Measurements from ENCODE around the gene ADSS1. TPM values are rescaled to one million over a fixed set of nuclear protein-coding genes. Genes with fewer than 3 reads are reported as not detected.

ADSS1 gene
- total and polyA plus RNA-seq, 4 donors = 1.8 to 18.8 (median 12.2) TPM

DNA sequence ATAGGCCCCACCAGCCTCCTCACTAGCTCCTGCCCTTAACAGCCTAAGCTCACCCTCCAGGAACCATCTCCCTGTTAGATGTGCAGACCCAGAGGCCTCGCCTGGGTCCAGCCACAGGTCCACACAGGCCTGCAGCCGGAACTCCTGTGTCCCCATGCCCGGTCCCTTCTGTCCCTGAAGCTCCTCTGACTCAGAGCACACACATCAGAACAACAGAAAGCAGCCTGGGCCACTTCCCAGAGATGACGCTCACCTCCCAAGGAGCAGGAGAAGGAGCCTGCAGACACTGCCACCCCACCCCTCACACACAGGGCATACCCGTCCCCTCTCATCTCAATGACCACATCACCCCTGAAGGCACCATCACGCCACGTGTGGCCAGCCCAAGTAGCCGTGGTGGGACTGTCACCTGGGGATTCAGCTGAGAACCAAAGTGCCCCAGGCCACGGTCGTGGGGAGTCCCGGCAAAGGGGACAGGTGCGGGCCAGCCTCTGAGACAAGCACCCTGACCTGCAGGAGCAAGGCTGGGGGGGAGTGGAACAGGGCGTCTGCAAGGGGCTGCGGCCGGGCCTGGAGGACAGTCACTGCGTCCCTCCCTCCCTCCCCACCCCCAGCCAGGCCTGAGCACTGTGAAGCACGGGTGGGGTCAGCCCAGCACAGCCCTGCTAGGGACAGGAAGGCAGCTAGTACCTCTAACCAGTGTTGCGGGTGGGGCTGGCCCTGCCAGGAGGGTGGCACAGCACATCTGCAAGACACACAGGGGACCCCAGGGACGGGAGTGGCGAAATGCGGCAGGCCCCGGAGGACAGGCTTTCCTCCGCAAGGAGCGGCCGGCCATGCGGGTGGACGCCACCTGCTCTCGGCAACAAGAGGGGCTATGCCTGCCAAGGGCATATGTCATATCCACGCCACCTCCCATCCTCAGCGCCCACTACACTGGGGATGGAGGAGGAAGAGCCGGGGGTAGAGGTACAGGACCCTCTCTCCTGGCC lies 66.0 kb downstream of the ADSS1 start (continued):
- TF ChIP-seq, protein P1, sequence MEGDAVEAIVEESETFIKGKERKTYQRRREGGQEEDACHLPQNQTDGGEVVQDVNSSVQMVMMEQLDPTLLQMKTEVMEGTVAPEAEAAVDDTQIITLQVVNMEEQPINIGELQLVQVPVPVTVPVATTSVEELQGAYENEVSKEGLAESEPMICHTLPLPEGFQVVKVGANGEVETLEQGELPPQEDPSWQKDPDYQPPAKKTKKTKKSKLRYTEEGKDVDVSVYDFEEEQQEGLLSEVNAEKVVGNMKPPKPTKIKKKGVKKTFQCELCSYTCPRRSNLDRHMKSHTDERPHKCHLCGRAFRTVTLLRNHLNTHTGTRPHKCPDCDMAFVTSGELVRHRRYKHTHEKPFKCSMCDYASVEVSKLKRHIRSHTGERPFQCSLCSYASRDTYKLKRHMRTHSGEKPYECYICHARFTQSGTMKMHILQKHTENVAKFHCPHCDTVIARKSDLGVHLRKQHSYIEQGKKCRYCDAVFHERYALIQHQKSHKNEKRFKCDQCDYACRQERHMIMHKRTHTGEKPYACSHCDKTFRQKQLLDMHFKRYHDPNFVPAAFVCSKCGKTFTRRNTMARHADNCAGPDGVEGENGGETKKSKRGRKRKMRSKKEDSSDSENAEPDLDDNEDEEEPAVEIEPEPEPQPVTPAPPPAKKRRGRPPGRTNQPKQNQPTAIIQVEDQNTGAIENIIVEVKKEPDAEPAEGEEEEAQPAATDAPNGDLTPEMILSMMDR (IDR thresholded peaks at IDR 0.05; ENCODE audit: low read depth, low read length, missing input control) = no peak
- TF ChIP-seq EGR1 (IDR thresholded peaks at IDR 0.05; ENCODE audit: low read depth in 2 of 2) (no peak), TAF1 (conservative IDR thresholded peaks at IDR 0.05) (no peak), YY1 (IDR thresholded peaks at IDR 0.05) (no peak), RXRA (IDR thresholded peaks at IDR 0.05) (no peak)

DNA sequence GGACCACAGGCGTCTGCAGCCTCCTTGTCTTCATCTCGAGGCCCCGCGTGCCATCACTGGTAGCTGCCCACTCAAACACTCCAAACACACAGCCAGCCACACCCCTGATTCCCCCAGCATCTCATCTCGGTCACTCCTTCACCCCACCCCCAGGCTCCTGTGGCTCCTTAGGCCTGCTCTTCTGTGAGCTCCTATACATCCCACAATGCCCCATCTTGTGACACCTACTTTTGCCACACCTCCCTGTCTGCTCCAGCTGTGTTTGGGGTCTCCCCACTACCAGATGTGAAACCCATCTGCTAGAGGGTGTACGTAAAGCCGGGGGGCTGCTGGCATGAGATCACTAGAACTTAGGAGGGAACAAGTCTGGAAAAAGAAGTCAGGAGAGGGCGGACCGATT lies 67.4 kb downstream of the ADSS1 start:
- H3K9ac ChIP-seq (ENCODE audit: low read depth in 1 of 2, low read length in 2 of 2) = no peak overlapping the region

DNA sequence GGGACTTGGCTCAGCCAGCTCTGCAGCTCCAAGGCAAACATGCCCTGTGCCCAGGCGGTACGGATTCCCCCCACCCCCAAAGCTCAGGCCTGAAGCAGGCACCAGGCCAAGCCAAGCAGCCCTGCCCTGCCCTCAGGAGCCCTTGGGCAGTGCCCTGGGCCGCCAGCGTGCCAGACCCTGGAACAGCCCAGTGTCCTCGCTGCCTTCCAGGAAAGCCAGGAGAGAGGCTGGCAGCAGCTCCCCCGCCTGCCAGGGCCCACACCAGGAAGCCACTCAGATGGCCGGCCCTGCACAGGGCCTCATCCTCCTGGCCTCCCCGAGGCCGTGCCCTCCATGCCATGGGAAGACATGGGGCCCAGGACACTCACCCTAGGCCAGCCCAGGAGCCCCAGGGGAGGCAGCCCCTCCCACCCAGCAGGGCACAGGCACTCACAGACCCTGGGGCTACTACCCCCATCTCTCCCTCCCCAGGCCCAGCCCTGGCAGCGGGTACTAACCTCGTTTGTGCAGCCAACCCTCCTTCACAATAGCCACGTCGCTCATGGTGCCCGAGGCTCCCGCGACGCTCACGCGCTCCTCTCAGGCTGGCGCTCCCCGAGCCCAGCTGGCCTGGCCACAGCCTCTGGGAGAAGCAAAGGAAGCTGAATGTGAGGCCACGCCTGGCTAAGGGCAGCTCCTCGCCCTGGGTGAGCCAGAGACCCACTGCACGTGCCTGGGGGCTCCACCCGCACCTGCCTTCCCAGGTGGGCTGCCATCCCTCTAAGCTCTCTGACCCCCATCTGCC lies 68.3 kb downstream of the ADSS1 start:
- peak overlapping the region; percentile 75 to 76 for H3K27ac ChIP-seq (ENCODE audit: low read depth in 1 of 2, low read length in 2 of 2)
- no peaks in the 10 kb centered on the region for H3K9me3 ChIP-seq (ENCODE audit: control insufficient read depth in 4 of 4, low read length in 3 of 4)
- no peaks in the 10 kb centered on the region for H3K36me3 ChIP-seq (ENCODE audit: control insufficient read depth in 4 of 4, insufficient read depth in 3 of 4, low read depth in 1 of 4, low read length in 3 of 4)
- H3K4me1 ChIP-seq (ENCODE audit: control insufficient read depth in 4 of 4, insufficient read depth in 4 of 4, low read length in 3 of 4) = peaks cover 48 to 85% (median 76%) of the 10 kb centered on the region in 4 donors
- 43% methylated on average over 25 of the region's 25 CpGs for WGBS
- H3K27me3 ChIP-seq (ENCODE audit: control insufficient read depth in 4 of 4, insufficient read depth in 4 of 4, low read length in 3 of 4) = no peaks in the 10 kb centered on the region
- no peak for DNase-seq (ENCODE audit: low spot score)
- H3K4me3 ChIP-seq (ENCODE audit: low read depth in 1 of 3, low read length in 3 of 3) = no peak overlapping the region
- H3K9ac ChIP-seq (ENCODE audit: low read depth in 1 of 2, low read length in 2 of 2) = no peak overlapping the region
- TF ChIP-seq, protein P2, sequence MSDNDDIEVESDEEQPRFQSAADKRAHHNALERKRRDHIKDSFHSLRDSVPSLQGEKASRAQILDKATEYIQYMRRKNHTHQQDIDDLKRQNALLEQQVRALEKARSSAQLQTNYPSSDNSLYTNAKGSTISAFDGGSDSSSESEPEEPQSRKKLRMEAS (IDR thresholded peaks at IDR 0.05) = no peak
- peak; percentile 68 for TF ChIP-seq FOXA1 (IDR thresholded peaks at IDR 0.05)
- peak; percentile 88 to 91 for TF ChIP-seq HNF4A (conservative IDR thresholded peaks at IDR 0.05)
- peak; percentile 94 for TF ChIP-seq SP1 (IDR thresholded peaks at IDR 0.05)
- TF ChIP-seq RAD21 (IDR thresholded peaks at IDR 0.05) = peak; percentile 31 to 59
- TF ChIP-seq, protein P3, sequence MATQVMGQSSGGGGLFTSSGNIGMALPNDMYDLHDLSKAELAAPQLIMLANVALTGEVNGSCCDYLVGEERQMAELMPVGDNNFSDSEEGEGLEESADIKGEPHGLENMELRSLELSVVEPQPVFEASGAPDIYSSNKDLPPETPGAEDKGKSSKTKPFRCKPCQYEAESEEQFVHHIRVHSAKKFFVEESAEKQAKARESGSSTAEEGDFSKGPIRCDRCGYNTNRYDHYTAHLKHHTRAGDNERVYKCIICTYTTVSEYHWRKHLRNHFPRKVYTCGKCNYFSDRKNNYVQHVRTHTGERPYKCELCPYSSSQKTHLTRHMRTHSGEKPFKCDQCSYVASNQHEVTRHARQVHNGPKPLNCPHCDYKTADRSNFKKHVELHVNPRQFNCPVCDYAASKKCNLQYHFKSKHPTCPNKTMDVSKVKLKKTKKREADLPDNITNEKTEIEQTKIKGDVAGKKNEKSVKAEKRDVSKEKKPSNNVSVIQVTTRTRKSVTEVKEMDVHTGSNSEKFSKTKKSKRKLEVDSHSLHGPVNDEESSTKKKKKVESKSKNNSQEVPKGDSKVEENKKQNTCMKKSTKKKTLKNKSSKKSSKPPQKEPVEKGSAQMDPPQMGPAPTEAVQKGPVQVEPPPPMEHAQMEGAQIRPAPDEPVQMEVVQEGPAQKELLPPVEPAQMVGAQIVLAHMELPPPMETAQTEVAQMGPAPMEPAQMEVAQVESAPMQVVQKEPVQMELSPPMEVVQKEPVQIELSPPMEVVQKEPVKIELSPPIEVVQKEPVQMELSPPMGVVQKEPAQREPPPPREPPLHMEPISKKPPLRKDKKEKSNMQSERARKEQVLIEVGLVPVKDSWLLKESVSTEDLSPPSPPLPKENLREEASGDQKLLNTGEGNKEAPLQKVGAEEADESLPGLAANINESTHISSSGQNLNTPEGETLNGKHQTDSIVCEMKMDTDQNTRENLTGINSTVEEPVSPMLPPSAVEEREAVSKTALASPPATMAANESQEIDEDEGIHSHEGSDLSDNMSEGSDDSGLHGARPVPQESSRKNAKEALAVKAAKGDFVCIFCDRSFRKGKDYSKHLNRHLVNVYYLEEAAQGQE (IDR thresholded peaks at IDR 0.05) = peak; percentile 71
- no peak for TF ChIP-seq TAF1 (conservative IDR thresholded peaks at IDR 0.05)

More for the DNA sequence above, 67.4 kb downstream of the ADSS1 start:
- DNase-seq (ENCODE audit: low spot score) = no peak
- peaks cover 56 to 90% (median 81%) of the 10 kb centered on the region in 4 donors for H3K4me1 ChIP-seq (ENCODE audit: control insufficient read depth in 4 of 4, insufficient read depth in 4 of 4, low read length in 3 of 4)
- H3K27ac ChIP-seq (ENCODE audit: low read depth in 1 of 2, low read length in 2 of 2) = peak overlapping the region; percentile 40 to 76
- no peaks in the 10 kb centered on the region for H3K9me3 ChIP-seq (ENCODE audit: control insufficient read depth in 4 of 4, low read length in 3 of 4)
- H3K4me3 ChIP-seq (ENCODE audit: low read depth in 1 of 3, low read length in 3 of 3) = no peak overlapping the region
- H3K36me3 ChIP-seq (ENCODE audit: control insufficient read depth in 4 of 4, insufficient read depth in 3 of 4, low read depth in 1 of 4, low read length in 3 of 4) = no peaks in the 10 kb centered on the region
- no peaks in the 10 kb centered on the region for H3K27me3 ChIP-seq (ENCODE audit: control insufficient read depth in 4 of 4, insufficient read depth in 4 of 4, low read length in 3 of 4)
- WGBS = 82% methylated on average over 9 of the region's 9 CpGs
- TF ChIP-seq HNF4G (IDR thresholded peaks at IDR 0.05) = no peak
- no peak for TF ChIP-seq YY1 (IDR thresholded peaks at IDR 0.05)
- TF ChIP-seq, protein P4, sequence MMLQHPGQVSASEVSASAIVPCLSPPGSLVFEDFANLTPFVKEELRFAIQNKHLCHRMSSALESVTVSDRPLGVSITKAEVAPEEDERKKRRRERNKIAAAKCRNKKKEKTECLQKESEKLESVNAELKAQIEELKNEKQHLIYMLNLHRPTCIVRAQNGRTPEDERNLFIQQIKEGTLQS (IDR thresholded peaks at IDR 0.05) = no peak
- TF ChIP-seq, protein P5, sequence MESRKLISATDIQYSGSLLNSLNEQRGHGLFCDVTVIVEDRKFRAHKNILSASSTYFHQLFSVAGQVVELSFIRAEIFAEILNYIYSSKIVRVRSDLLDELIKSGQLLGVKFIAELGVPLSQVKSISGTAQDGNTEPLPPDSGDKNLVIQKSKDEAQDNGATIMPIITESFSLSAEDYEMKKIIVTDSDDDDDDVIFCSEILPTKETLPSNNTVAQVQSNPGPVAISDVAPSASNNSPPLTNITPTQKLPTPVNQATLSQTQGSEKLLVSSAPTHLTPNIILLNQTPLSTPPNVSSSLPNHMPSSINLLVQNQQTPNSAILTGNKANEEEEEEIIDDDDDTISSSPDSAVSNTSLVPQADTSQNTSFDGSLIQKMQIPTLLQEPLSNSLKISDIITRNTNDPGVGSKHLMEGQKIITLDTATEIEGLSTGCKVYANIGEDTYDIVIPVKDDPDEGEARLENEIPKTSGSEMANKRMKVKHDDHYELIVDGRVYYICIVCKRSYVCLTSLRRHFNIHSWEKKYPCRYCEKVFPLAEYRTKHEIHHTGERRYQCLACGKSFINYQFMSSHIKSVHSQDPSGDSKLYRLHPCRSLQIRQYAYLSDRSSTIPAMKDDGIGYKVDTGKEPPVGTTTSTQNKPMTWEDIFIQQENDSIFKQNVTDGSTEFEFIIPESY (IDR thresholded peaks at IDR 0.05) = no peak
- no peak for TF ChIP-seq RAD21 (IDR thresholded peaks at IDR 0.05)
- no peak for TF ChIP-seq TAF1 (conservative IDR thresholded peaks at IDR 0.05)
- TF ChIP-seq SP1 (IDR thresholded peaks at IDR 0.05) = no peak
- TF ChIP-seq RXRA (IDR thresholded peaks at IDR 0.05) = no peak
- TF ChIP-seq, protein P2 (IDR thresholded peaks at IDR 0.05) = no peak
- TF ChIP-seq NR2F2 (IDR thresholded peaks at IDR 0.05) = no peak
